HepG2 (cell line): Measurements from ENCODE around the gene TRIP4.

Experiments
- SETDB1 ChIP-seq: sonication (generic); formaldehyde crosslinking; IDR thresholded peaks from 2 replicates; pipeline ENCODE4 v1.5.1; 2020; ENCODE audit warnings: missing genetic modification reagents, mild to moderate bottlenecking, borderline replicate concordance
- SOX13 ChIP-seq, 3 experiments: fragments of 450-650 bp in 1 of 3; sonication (generic) in 1 of 3; formaldehyde crosslinking in 1 of 3; IDR thresholded peaks in 2 of 3; conservative IDR thresholded peaks in 1 of 3; 2 replicates each; pipeline versions ENCODE4 v1.5.0 to v1.6.1; 2016 to 2020; ENCODE audit warnings: antibody characterized with exemption in 1 of 3, mild to moderate bottlenecking in 1 of 3, missing compliant biosample characterization in 1 of 3, missing genetic modification reagents in 1 of 3, moderate library complexity in 1 of 3
- ZFY ChIP-seq: sonication (generic); formaldehyde crosslinking; IDR thresholded peaks from 2 replicates; pipeline ENCODE4 v1.4.0; 2020; ENCODE audit warnings: missing genetic modification reagents

DNA sequence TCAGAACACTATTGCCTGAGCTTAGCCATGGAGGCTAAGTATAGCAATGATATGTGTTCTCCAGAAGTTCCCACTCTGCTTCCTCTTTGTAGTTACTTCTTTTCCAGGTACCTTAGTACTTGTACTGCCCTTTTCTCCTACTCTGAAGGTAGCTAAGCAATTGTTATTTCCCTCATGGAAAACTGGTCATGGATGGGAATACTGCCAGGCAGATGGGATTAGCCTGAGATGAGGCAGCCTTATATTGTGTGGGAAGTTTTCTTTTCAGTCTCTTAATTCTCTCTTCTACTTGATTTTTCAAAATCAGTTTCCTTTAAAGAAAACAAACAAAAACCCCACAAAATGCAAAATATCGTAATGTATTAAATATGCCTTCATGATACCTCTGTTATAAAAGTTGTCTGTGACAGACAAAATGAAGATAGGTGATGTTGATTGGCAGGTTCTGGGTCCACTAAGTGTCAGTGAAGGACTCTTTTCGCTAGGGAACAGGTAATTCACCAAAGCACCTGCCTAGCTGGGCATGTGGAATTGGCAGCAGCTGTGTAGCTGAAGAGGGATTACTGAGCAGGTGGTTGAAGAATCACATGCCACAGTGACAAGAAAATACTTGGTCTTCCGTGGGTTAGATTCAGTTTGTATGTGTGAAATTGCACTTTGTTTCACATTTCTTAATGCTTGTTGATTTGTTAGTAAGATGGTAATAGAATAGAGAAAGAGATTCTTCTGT lies 76.8 kb downstream of the TRIP4 start:
- TF ChIP-seq SETDB1 (CRISPR knock-in tag): no peak
- TF ChIP-seq SOX13 (IDR thresholded peaks at IDR 0.05): no peak
- TF ChIP-seq SOX13 (CRISPR knock-in tag; conservative IDR thresholded peaks at IDR 0.05 in 1 of 2, IDR thresholded peaks at IDR 0.05 in 1 of 2): no peak
- no peak for TF ChIP-seq ZFY (CRISPR knock-in tag)
